Measurements from ENCODE around the gene UNC13C.

The UNC13C gene

GRCh38 chr15:54566654-54567053 is 588.4 kb downstream of the UNC13C start:
- DNase-seq (ENCODE audit: low read depth in 1 of 2, low spot score in 1 of 2) = no peak
- TF ChIP-seq GABPA (IDR thresholded peaks at IDR 0.05; ENCODE audit: low read depth) (no peak), CTCF (IDR thresholded peaks at IDR 0.05; ENCODE audit: insufficient read depth, low read length) (no peak)
- Histone ChIP-seq H3K27ac (replicated peaks) (no peak overlapping the region), H3K27me3 (ENCODE audit: insufficient read depth, poor library complexity, severe bottlenecking) (no peaks in the 10 kb centered on the region), H3K4me3 (replicated peaks; ENCODE audit: insufficient read depth, low read length) (no peak overlapping the region)

GRCh38 chr15:54567408-54568035 is 589.3 kb downstream of the UNC13C start:
- TF ChIP-seq SPI1 (IDR thresholded peaks at IDR 0.05; ENCODE audit: borderline replicate concordance, low read depth) (no peak), POLR2AphosphoS5 (IDR thresholded peaks at IDR 0.05; ENCODE audit: low read depth) (no peak), REST (IDR thresholded peaks at IDR 0.05; ENCODE audit: insufficient replicate concordance, low read depth) (no peak), CTCF (IDR thresholded peaks at IDR 0.05; ENCODE audit: insufficient read depth, low read length) (no peak), GABPA (IDR thresholded peaks at IDR 0.05; ENCODE audit: low read depth) (no peak)
- DNase-seq (ENCODE audit: low read depth in 1 of 2, low spot score in 1 of 2) = no peak
- H3K27ac ChIP-seq (replicated peaks) = no peak overlapping the region
- H3K27me3 ChIP-seq (ENCODE audit: insufficient read depth, poor library complexity, severe bottlenecking) = no peaks in the 10 kb centered on the region
- H3K4me3 ChIP-seq (replicated peaks; ENCODE audit: insufficient read depth, low read length) = no peak overlapping the region

- no peak overlapping the region for H3K27ac ChIP-seq (replicated peaks)
- H3K4me3 ChIP-seq (replicated peaks; ENCODE audit: insufficient read depth, low read length) = no peak overlapping the region
- no peak for TF ChIP-seq REST (IDR thresholded peaks at IDR 0.05; ENCODE audit: insufficient replicate concordance, low read depth)
- TF ChIP-seq SPI1 (IDR thresholded peaks at IDR 0.05; ENCODE audit: borderline replicate concordance, low read depth) = no peak
- no peak for TF ChIP-seq POLR2AphosphoS5 (IDR thresholded peaks at IDR 0.05; ENCODE audit: low read depth)
- TF ChIP-seq CTCF (IDR thresholded peaks at IDR 0.05; ENCODE audit: insufficient read depth, low read length) = no peak
- no peak for TF ChIP-seq GABPA (IDR thresholded peaks at IDR 0.05; ENCODE audit: low read depth)
- H3K27me3 ChIP-seq (ENCODE audit: insufficient read depth, poor library complexity, severe bottlenecking) = no peaks in the 10 kb centered on the region
- no peak for DNase-seq (ENCODE audit: low read depth in 1 of 2, low spot score in 1 of 2)
Observed at GRCh38 chr15:54568381-54568780, 590.1 kb downstream of the UNC13C start.

- no peak overlapping the region for H3K27ac ChIP-seq (replicated peaks)
- TF ChIP-seq CTCF (IDR thresholded peaks at IDR 0.05; ENCODE audit: insufficient read depth, low read length) (no peak), REST (IDR thresholded peaks at IDR 0.05; ENCODE audit: insufficient replicate concordance, low read depth) (no peak), SPI1 (IDR thresholded peaks at IDR 0.05; ENCODE audit: borderline replicate concordance, low read depth) (no peak), POLR2AphosphoS5 (IDR thresholded peaks at IDR 0.05; ENCODE audit: low read depth) (no peak), GABPA (IDR thresholded peaks at IDR 0.05; ENCODE audit: low read depth) (no peak)
Observed at GRCh38 chr15:54571576-54571975, 593.3 kb downstream of the UNC13C start.

More at GRCh38 chr15:54571576-54571975, 593.3 kb downstream of the UNC13C start:
- no peak for DNase-seq (ENCODE audit: low read depth in 1 of 2, low spot score in 1 of 2)
- H3K27me3 ChIP-seq (ENCODE audit: insufficient read depth, poor library complexity, severe bottlenecking) = no peaks in the 10 kb centered on the region
- no peak overlapping the region for H3K4me3 ChIP-seq (replicated peaks; ENCODE audit: insufficient read depth, low read length)
